ENCODE measurements around the gene CKAP2L.

GRCh38 chr2:112733871-112734270, 30.5 kb downstream of the CKAP2L start:
- no peak for TF ChIP-seq CTCF (IDR thresholded peaks at IDR 0.05; ENCODE audit: low read depth, low read length)
- no peak for TF ChIP-seq POLR2A (IDR thresholded peaks at IDR 0.05; ENCODE audit: extremely low read depth, insufficient read length)
- no peak for TF ChIP-seq MAX (IDR thresholded peaks at IDR 0.05; ENCODE audit: low read depth, low read length)

Data from NB4 (cell line).